ENCODE data around the gene BCL7A.
"Not testable (repeated sequence)": the region's sequence is repeated elsewhere in the genome, so short reads cannot be mapped to it uniquely, and the experiment has no call there.

Gene BCL7A

DNA sequence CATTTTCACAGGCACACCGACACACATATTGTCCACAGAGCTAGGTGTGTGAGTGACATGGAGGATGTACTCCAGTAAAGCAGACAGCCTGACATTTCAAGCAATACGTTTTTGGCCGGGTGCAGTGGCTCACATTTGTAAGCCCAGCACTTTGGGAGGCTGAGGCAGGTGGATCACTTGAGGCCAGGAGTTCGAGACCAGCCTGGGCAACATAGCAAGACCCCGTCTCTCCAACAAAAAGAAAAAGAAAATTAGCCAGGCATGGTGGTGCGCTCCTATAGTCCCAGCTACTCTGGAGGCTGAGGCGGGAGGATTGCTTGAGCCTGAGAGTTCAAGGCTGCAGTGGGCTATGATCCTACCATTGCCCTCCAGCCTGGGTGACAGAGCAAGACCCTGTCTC is 34.7 kb downstream of the BCL7A start:
- DNase-seq (ENCODE audit: low spot score): not testable (repeated sequence)

DNA sequence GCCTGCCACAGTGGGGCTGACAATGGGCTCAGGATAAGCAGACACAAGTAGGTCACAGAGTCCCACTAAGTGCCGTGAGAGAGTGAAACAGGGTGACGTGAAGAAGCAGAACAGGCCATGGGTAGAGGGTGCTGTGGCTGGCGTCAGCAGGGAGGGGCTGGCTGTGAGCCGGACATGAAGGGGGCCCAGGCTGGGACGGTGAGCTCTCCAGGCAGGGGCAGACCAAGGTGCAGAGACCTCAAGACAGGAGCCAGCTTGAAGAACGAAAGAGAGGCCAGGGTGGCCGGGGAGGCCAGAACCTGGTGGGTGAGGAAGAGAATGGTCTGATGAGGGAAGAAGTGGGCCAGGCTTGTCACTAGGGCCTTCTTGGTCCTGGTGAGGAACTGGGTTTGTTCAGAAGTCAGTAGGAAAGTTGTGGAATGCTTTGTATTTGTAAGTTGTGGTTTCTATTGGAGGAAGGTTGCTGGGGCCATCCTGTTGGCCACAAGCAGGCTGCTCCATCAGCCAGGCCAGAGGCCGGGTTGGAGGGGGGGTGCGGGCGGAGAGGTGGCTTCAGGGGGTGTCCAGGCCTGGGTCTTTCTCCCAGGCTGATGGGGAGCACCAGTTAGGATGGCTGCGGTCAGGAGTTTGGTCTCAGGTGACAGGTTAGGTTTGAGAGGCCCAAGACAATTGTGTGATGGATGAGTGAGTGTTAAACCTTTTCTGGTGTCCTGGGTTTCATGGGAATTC is 35.5 kb downstream of the BCL7A start:
- no peak for DNase-seq (ENCODE audit: low spot score)

DNA sequence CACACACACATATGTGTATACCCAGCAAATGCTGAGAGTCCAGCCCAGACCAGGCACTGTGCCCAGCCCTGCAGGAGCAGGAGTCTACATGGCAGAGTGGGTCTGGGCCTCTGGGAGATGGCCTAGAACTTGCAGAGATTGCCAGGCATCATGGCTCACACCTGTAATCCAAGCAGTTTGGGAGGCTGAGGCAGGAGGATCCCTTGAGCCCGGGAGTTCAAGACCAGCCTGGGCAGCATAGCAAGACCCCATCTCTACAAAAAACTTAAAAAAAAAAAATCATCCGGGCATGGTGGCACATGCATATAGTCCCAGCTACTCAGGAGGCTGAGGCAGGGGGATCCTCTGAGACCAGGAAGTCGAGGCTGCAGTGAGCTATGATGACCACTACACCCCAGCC is 36.1 kb downstream of the BCL7A start:
- DNase-seq (ENCODE audit: low spot score): no peak

DNA sequence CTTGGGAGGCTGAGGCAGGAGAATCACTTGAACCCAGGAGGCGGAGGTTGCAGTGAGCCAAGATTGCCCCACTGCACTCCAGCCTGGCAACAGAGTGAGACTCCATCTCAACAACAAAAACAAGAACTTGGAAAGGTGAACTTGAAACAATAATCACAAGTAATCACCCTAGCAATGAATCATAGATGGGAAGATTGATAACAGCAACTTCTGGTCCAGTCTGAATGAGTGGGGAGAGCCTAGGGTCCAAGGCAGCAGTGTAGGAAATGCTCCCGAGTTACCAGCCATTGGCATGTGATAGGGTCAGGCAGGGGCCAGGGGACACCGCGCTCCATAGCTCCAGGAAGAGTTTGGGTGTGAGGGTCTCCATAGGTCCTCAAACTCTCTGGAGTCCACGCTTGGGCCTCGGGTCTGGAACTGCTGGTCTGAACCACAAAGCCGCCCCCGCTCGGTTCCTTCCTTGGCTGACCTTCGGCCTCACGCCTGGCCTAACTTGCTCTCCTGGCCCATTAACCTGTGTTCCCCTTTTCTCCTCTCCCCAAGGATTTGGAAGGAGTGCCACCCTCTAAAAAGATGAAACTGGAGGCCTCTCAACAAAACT is 37.0 kb downstream of the BCL7A start:
- DNase-seq (ENCODE audit: low spot score): no peak

DNA sequence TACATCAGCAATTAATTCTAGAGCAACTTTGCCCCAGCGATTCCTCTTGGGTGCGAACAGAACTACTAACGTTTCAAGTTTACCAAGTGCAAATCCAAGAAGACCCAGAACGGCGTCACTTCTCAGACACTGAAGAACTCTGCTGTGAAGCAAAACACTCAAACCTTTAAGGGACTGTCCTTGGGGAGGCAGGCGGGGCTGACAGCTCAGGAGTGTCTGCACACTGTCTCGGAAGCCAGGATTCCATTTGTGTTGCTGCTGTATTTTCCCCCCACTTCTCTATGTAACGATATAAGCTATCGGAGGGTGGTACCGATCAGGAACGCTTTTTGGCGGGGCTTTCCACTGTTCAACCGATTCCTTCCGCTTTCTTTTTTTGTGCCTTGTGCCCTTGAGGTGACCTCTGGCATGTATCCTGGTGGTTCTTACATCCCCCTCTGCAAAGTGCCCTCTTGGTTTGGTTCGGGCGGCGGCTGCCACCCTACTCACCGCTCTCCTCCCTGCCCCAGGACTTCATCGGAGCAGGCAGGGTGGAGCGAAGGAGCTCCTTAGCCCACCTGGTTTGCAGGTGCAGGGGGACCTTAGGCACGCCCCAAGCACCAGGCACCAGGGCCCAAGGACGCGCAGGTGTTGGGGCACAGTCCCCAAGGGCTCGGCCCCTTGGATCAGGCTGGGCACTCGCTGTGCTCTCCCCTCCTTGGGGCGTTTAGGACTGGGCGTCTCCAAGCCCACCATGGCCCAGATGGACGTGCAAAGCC is 37.7 kb downstream of the BCL7A start:
- no peak for DNase-seq (ENCODE audit: low spot score)

DNA sequence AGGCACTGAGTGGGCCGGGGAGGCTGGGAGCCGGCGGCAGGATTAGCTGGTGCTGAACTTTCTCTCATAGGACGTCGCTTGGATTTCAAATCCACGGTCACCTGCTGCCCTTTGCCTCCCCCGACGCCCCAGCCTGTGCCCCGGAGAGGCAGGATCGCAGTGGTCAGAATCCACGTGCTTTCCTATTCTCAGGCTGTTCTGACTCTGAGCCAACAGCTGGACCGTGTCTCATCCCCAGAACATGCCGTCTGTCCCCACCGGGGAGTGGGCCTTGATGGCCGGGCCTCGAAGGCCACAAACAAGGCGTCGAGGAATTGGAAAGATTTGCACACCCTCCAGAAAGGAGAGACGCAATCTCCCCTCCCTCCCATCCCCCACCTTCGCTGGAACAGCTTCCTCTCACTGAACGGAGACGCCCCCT is 38.4 kb downstream of the BCL7A start:
- no peak for DNase-seq (ENCODE audit: low spot score)

DNA sequence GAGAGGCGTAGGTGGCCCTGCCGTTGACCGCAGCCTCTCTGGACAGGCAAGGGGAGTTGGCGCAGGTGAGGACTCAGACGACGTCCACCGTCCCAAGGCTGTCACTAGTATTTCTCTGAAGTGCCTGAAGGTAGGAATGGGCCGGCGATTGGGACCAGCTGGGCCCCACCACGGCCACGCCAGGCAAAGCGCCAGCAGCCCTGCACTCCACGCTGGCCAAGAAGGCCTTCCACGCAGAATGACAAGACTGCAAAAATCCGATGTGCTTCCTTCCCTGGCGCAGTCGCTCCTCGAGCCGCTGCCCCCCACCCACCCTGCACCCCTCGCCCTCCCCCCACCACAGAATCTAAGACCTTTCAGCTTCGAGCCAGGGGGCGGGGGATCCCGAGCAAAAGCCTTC is 39.6 kb downstream of the BCL7A start:
- DNase-seq (ENCODE audit: low spot score): no peak

DNA sequence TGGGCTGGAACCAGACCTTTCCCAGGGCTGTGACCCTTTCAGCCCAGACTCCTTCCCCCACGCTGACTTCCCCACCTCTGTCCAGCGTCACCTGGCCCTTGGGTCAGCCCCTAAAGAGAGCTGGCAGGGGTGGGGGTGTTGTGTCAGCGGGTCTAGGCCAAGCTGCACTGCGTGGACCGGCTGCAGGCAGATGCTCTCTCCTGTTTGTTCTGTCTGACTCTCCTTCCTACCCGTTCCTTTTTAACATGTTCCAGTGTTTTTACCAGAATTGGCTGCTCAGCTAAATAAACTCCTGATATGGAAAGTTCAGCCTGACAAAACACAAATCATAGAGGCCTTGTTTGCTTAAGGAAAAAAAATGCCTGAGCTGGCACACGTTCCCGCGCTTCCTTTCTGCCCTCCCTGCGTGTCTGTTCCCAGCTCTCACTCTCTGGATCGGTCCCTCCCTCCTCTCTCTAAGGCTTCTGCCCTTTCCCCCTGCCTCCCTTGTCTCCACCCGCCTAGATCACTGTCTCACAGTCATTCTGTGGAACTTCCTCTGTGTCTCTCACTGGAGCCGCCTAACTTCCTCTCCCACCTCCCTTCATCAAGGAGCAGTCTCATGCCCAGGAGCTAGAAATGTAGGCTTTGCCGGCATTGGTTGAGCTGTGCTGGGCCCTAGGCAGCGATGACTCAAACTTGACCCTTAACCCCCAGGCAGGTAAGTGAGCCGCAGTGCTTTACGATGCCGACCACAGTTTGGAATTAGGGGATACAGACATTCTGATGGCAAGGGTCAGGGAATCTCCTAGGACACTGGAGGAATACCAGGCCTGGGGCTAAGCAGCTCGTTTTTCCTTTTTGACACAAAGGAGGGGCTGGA is 41.4 kb downstream of the BCL7A start:
- peak; percentile 56 for DNase-seq (ENCODE audit: low spot score)

DNA sequence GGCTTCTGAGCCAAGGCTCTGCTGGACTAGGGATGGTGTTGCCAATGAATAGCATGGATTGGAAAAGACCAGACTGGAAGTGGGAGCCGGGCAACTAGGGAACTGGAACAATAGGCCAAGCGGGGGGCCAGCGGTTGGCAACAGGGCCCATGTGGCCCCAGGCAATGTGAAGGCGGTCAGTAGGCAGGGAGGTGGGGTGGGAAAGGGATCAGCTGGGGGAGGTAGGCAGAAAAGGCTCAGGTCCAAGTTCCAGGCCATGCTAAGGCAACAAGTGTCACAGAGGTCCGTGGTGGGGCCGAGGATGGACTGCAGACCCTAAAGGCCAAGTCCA is 42.0 kb downstream of the BCL7A start:
- no peak for DNase-seq (ENCODE audit: low spot score)

DNA sequence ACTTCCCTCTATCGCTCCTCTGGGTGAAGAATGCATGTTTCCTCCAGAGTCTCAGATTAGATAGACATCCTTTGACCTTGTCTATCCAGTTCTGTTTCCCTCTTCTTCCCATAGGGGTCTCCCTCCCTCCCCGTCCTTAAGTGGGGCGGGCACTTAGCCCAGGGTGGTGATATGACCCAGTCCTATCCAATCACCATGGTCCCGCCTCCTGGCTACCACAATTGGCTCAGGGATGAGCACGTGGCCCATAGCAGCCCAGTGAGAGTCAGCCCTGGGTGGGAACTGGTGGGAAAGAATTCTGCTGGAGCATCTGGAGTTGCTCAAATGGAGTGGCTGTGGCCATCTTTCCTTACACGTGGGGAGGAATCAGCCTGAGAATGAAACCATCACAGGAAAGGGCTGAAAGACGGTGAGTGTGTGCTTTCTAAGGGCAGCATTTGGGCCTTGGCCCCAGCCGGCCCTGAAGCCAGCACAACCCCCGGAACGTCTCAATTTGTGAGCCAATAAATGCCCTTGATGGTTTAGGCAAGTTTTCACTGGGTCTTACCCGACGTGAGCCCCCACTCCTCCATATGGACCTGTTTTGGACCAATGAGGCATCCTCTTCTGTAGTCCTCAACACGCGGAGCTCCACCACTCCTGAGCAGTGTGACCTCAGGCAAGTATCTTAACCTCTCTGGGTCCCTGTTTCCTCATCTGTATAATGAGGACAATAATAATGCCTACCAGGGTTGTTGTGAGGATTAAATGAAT is 42.5 kb downstream of the BCL7A start:
- peak; percentile 90 for DNase-seq (ENCODE audit: low spot score)

DNA sequence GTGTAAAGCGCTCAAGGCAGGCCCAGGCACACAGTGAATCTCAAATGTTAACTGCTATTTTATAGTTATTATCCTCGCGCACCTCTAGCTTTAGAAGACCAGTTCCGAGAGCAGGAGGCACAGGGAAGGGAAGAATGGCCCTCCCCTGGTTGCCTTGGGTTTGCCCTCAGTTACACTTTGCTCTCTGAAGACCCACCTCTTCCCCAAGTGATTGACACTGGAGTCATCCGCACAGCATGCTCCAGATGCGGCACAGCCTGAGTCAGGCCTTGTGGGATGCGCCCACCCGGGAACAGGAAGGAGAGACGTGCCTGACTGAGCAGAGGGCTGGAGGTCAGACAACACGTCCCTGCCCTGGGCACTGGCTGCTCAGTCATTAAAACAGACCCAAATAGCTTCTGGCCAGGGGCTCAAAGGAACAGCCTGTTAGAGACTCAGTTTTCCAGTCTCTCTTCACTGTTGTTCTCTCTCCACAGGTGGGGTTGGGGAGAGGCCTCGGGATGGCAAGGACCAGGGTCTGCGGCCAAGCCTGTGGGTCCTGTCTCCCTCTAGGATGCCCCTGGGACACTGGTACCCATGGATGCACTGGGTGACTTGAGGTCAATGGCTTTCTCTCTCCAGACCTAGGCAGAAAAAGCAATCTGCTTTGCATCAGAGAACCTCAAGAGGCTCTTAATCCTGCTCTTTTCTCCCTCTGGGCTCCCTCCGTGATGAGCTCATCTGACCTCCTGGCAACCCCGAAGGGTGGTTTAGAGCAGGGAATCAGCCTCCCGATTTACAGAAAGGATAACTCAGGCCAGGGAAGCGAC is 43.3 kb downstream of the BCL7A start:
- DNase-seq (ENCODE audit: low spot score): peak; percentile 35

DNA sequence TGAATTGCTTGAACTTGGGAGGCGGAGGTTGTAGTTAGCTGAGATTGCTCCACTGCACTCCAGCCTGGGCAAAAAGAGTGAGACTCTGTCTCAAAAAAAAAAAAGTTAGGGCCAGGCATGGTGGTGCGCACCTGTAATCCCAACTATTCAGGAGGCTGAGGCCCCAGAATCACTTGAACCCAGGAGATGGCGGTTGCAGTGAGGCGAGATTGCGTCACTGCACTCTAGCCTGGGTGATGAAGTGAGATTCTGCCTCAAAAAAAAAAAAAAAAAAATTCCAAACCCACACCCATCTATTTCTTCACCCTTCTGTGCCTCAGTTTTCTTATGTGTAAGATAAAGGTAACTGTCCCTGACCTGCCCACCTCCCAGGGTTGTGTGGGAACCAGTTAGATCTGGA is 45.9 kb downstream of the BCL7A start:
- DNase-seq (ENCODE audit: low spot score): no peak

DNA sequence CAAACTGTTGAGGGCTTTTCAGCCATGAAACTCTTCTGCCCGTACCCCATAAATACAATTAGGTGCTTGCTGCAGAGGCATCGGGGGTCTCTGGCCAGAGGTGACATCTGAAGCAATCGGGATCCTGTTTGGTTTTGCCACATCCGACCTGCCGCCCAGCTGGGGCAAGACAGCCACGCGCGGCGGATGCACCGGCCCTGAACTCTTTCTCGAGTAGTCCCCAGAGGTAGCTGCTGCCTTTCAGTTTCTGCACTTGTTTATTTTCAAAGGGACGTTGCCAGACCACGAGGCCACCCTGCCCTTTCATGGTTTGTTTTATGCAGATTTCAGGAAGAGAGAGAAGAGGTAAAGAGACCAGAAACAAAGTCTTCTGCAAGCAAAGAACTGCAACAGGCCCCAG is 46.3 kb downstream of the BCL7A start:
- DNase-seq (ENCODE audit: low spot score): no peak

DNA sequence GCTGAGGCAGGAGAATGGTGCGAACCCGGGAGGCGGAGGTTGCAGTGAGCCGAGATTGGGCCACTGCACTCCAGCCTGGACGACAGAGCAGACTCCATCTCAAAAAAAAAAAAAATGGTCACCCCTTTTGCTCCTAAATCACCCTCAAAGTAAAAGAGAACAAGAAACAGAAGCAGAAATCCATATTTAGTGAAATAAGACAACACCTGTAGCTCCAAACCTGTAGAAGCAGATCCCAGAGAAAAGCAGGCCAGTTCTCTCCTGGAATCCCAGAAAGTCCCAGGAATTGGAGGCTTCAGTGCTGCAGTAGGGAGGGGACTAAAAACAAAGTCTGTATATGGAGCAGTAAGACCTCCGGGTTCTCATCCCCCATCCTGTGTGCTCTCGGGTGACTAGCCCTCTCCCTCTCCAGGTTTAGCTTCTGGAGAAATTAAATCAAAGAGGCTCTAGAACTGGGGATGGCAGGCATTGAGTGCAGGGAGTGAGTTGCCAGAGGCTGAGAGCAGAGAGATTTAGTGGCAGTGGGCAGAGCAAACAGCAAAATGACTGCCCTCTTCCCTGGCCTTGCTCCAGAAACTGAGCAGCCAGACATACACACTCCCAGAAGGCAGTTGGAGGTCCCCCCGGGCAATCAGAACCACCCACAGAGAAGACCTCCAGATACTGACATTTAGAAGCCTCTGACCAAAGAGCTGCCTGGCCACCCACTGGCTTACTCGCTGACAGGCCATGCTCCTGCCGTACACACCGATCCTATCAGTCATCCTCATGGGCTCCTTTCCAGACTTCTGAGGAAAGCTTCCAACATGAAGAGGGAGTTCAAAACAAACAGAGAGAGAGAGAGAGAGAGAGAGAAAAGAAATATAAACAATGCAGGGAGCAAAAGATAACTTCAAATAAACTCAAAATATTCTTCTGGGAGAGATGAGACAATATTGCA is 50.6 kb downstream of the BCL7A start:
- no peak for DNase-seq (ENCODE audit: low spot score)

DNA sequence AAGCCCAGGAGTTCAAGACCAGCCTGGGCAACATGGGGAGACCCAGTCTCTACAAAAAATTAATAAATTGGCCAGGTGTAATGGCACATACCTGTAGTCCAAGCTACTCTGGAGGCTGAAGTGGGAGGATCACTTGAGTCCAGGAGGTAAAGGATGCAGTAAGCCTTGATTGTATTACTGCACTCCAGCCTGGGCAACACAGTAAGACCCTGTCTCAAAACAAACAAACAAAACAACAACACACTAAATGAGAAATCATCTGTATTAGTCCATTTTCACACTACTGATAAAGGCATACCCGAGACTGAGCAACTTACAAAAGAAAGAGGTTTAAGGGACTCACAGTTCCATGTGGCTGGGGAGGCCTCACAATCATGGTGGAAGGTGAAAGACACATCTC is 52.1 kb downstream of the BCL7A start:
- DNase-seq (ENCODE audit: low spot score): no peak

DNA sequence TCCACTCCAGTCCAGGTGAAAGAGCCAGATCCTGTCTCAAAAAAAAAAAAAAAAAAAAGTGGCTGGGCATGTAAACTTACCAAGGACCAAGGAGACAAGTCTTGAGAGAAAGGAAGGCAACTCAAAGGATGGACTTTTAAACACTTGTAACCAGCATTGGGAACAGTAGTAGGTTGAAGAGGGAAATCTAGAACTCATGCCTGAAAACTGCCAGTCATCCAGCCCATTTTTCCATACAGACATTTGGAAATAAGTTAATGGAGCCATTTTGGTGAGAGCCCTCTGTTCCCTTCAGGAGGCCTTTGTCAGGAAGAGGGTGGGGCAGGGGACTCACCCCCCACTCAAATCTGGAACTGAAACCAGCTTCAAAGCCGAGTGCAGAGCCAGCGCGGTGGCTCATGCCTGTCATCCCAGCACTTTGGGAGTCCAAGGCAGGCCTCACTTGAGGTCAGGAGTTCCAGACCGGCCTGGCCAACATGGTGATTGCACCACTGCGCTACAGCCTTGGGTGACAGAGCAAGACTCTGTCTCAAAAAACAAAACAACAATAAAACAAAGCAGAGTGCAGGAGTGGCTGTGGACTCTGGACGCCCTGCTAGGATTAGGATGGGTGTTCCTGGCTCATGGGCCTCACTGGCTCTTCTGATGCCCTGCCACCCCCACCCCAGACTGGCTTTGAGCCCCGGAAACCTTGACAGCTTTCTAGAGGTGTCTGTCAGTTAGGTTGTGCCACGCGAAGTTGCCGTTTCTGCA is 55.2 kb downstream of the BCL7A start:
- DNase-seq (ENCODE audit: low spot score): no peak

DNA sequence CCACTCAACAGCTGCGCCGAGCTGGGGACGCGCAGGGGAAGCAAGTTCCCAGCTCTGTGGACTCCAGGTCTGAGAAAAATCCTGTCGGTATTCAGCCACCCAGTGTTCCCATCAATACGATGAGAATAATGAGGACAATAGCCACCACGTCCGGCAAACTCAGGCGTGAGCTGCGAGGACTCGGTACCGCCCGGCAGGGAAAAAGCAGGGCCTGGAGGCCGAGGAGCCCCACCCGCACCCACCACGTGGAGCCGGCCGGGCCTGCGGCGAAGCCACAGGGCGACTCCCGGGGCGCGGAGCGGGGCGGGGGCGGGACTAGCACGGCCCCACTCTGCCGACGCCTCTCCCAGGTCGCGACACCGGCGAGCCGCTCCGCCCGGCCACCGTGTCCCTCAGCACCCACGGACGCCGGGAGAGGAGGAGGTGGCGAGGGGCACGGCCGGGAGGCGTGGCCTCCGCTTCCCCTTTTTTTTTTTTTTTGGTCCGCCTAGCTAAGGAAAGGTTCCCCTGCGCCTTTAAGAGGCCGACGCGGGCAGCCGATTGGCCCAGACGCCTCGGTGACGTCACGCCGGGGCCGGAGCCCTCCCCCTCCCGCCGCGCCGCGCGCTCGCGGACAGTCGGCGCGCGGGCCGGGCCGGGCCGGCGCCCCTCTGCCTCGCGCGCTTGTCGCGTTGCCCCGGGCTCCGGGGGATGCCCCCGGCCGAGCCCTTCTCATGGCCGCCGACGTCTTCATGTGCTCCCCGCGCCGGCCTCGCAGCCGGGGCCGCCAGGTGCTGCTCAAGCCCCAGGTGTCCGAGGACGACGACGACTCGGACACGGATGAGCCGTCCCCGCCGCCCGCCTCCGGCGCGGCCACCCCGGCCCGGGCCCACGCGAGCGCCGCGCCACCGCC is 56.7 kb downstream of the BCL7A start, which contains the start of gene MLXIP:
TSS of gene MLXIP (plus strand) at position 616 of the 892 bp plus-strand sequence. CDS start at position 714, 98 bp downstream.
- peak; percentile 90 for DNase-seq (ENCODE audit: low spot score)

DNA sequence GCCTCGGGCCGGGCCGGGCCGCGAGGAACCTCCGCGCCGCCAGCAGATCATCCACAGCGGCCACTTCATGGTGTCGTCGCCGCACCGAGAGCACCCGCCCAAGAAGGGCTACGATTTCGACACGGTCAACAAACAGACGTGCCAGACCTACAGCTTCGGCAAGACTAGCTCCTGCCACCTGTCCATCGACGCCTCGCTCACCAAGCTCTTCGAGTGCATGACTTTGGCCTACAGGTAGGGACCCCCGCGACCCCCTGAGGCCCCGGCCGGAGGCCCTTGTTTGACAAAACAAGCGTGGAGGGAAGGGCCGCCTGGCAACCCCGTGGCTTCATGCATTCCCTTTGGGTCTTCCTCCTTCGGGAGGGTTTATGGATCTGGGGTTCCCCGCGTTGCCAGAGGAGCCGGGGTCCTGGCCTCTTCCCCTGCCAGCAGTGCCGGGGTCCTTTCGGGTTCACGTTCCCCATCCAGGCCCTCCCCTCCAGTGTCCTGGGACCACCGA is 57.4 kb downstream of the BCL7A start:
- DNase-seq (ENCODE audit: low spot score): no peak

Measured in SW480 (cell line).